Stimulated activated CD4-positive, alpha-beta T cell treated with anti-CD3 and anti-CD28 coated beads, TNF-alpha, amount 100 ng/mL, for 1 hour (primary cell): ENCODE measurements around the gene ZNF398.

Experiments used
- DNase-seq, 3 donors: peaks; one replicate each; pipeline ENCODE4 v3.0.0-alpha.2; 2020; ENCODE audit warnings: low read depth in 3 of 3, low spot score in 1 of 3

ZNF398 gene

DNA sequence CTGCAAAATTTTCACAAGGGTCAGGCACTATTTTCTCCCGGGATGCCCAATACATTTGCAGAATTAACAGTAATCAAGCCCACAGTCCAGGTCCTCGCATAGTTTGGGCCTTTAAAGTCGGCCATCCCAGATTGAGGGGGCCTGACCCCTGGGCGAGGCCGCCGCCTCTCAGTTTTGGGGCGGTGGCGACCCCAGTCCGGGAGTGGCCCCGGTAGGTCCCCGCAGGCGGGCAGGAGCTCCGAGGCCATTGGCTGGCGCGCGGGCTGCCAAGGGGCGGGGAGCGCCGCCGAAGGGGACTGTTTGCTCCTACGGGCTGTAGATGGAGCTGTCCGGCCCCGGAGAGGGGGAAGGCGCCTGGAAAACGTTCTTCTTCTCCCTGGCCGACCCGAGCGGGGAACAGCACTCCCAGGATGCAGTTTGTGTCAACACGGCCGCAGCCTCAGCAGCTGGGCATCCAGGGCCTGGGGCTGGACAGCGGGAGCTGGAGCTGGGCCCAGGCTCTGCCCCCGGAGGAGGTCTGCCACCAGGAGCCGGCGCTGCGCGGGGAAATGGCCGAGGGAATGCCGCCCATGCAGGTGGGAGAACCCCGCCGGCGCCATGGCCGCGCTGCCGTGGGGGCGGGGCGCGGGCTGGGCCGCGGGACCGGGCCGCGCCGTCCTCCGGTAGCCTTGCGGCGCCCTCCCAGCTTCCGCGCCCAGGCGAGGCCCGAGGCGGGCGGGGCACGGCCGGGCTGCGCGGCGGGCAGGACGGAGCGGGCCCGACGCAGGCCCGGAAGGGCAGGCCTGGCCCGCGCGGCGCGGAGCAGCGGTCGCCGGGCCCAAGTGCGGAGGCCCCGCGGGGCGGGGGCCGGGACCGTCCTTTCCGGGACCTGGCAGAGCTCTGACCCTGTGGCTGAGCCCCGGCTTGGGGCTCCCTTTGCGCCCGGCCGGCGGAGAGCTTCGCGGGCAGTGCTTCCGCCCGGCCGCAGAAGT lies 48.2 kb downstream of the ZNF398 start, which contains the start of gene ZNF282:
Gene ZNF282, plus strand, starts transcription at position 367 of the 971 bp plus-strand sequence. Its CDS starts 44 bp downstream, at position 411.
- peak; percentile 23 to 60 (median 31) for DNase-seq

DNA sequence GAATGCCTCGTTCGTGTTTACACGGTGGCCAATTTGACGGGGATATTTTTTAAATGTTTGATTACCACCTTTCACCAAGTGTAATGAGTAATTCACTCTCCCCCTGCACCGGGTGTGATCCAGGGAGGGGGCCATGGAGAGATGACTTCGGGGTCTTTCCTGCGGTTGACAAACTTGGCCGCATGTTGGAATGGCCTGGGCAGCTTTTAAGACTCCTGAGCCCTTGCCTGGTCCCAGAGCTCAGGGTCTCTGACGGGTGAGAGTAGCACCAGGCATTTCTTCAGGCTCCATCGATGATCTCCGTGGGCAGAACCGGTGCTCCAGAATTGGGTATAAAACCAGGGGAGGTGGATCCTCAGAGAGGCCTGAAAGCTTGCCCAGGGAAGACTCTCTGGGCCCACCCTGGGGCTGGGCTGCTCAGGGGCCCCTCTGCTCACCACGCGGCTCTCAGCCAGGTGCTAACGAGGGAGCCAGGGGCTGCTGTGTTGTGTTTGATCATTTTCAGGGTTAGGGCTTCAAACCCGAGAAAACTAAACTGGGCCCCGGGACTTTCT lies 49.0 kb downstream of the ZNF398 start:
- no peak for DNase-seq

DNA sequence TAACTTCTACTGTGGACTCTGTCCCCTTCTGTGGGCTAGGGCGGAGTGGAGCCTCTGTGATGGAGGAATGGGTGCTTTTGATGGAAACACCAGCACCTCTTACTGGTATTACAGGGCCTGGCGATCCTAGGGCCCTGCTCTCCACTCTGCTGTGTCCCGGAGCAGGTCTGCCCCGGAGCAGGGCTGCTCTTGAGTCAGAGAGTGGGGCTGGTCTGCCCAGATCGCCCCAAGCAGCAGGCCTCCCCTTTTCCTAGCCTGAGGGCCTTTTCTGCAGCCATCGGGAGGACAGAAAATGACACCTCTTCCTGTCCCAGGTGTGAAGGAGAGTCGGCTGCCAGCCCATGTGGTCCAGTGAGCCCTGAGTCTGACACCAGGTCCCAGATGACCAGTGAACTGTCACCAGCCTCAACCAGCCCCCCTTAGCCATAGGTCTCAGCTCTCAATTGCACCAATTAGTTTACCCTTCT lies 49.5 kb downstream of the ZNF398 start:
- no peak for DNase-seq

DNA sequence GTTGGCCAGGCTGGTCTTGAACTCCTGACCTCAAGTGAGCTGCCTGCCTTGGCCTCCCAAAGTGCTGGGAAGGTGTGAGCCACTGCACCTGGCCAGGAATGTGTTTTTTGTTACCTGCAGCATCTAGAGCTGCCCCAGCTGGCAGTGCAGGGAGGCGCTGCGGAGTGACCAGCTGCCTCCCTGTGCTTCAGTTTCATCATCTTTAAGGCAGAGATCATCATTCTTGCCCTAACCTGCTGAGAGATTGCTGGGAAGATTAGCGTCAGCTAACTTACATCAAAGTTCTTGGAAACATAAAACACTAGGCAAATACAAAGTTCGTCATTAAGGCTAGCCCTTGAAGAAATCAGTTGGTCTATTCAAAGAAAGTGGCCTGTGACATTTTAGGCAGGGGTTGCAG lies 50.4 kb downstream of the ZNF398 start:
- DNase-seq, result no peak

DNA sequence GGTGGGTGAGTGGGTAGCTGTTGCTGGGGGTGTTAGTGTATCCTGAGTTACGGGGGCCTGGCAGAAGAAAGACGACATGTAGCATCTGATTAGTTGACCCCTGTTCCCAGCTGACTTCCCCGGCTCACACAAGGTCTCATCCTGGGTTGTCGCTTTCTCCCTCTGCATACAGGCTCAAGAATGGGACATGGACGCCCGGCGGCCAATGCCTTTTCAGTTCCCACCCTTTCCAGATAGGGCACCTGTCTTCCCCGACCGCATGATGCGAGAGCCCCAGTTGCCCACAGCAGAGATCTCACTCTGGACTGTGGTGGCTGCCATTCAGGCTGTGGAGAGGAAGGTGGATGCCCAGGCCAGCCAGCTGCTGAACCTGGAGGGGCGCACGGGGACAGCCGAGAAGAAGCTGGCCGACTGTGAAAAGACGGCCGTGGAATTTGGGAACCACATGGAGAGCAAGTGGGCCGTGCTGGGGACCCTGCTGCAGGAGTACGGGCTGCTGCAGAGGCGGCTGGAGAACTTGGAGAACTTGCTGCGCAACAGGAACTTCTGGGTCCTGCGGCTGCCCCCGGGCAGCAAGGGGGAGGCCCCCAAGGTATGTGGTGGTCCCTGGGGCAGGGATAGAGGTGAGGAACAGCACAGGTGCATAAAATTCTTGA lies 51.0 kb downstream of the ZNF398 start:
- no peak for DNase-seq

DNA sequence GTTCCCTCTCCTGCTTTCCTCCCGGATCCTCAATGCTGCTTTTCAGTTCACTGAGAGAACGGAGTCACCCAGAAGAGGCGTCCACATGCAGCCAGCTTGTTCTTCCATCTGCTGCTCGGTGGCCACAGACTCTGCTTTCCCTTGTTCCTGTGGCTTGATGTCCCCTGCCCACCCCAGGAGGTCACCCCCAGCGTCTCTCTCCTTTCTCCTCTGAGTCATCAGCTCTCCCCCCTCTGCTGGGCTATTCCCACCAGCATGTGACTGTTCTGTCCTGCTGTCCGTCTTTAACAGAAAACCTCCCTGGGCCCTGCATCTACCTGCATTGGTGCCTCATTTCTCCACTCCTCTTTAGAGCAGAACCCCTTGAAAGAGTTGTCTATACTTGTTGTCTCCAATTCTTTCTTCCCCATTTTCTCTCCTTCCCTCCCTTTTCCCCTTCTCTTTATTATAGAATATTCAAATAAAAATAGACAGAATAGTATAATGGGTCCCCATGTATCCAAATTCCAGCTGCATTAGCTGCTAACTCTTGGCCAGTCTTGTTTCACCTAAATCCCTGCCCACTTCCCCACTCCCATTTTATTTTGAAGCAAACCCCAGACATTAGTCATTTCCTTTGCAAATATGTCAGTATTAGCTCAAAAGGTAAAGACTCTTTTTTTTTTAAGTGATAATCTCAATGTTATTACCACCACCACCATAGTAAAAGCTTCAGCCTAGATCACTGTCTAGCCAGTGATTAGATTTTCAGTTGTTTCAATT lies 52.2 kb downstream of the ZNF398 start:
- DNase-seq, result no peak

DNA sequence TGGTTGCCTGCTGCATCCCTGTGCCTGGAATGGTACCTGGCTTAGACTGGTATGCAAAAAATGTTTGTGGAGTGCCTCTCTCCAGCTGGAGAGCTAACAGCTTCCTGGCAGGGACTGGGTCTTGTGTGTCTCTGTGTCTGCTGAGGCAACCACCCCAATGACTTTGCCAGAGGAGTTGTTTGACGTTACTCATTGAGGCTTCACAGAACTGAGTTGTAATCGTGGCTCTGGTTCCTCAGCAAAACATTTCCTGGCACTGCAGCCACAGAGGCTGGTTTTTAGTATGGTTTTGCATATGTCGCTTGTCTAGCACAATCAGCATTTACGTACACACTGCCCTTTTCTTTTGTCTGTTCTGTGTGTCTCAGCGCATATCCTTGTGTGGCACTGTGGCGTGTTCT lies 55.6 kb downstream of the ZNF398 start:
- no peak for DNase-seq

DNA sequence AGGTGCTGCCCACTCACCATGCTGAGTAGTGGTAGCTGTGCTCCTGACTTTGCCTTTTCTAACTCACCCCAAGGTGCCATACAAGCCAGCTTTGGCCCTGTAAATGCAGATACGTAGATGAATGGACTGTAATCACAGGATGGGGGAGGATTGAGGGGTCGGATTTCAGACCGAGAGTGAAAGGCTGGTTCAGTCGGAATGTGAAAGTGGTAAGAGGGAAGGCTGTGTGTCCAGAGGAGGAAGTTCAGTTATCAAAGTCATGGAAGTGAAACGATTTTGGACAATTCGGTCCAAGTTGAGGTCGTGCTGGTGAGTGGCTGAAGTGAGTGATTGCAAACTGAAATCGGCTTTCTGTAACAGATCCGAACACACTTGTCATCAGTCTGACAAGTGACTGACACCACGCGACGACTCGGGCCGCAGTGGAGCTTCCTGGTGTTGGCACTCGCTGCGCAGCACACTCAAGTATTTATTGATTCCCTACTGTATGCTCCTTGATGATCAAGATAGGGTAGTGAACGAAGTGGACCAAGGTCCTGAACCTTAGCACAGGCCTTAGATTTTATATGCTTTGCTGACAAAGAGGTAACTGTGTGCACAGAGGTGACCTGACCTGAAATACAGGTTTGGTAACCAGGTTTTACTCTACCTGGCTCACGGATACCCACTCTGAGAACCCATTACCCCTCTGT lies 58.6 kb downstream of the ZNF398 start:
- DNase-seq, result no peak

DNA sequence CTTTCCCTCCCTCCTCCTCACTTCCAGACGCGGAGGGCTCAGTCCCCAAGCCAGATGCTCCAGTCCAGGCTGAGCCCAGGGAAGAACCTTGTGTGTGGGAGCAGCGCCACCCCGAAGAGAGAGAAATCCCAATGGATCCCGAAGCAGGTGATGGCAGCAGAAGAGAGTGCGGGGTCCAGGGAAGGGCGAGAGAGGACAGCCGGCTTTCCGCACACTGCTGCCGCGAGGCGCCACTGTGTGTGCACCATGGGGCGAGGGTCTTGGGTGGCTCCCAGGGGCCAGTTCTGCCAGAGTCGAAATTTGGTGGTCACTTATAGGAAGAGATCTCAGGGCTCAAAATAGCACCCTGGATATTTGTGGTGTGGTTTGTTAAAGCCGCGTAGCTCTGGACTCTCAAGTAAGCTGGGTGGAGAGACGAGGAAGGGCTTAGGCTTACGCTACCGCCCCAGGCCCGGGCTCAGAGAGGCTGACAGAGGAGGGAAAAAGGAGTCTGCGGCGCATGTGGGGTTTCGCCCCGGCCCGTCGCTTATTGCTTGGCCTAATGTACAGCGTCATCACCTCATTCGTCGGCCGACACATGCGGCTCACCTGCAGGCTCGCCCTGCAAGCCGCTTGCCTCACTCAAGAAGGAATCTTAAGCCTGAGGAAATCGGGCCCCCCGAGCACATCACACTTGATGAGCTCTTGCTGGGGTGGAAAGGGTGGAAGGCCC lies 60.2 kb downstream of the ZNF398 start:
- DNase-seq, result no peak

DNA sequence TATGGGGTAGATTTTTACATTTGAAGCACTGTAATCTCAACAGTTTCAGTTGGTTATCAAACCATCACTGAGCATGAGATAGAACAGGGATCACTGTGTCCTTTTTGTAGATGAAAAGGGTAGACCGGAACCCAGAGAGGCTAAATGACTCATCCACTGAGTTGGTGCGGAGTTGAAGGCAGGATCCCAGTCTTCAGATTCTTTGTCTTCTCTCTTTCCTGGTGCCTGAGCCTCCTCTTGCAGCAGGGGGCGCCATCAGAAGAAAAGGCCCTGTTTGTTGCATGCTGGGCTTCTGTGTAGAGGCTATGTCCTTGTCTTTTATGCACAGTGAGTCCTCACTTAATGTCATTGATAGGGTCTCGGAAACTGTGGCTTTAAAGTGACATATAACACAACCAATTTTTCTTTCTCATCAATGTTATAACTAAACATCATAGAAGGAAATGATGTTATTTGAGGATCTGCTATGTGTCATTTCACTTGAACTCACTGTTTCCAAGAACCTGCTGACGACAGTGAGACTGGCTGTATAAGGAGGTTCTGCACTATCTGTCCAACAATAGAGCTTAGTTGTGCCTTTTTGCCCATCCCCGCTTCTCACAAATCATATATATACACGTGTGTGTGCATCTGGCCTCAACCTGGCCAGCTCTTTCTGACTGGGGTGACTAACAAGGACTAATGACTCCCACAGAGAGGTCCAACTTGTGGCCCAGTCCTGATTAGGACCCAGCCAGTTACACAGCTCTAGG lies 62.4 kb downstream of the ZNF398 start:
- DNase-seq, result peak in 2 of 3 donors; percentile 25 to 67

DNA sequence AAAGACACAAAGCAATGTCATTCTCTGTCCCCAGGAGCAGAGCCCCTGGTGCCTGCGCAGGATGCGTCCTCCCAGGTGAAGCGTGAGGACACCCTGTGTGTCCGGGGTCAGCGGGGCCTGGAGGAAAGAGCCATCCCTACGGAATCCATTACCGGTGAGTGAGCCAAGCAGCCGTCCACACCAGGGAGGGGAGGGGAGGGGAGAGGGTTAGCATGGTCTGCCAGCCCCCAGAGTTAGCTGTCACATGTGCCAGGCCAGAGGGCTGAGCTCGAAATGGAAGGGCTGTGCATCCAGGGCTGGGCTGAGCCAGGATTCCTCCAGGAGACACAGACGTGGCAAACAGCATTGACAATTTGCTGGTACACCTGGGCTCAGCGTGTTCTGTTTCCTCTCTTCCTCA lies 63.3 kb downstream of the ZNF398 start:
- no peak for DNase-seq

DNA sequence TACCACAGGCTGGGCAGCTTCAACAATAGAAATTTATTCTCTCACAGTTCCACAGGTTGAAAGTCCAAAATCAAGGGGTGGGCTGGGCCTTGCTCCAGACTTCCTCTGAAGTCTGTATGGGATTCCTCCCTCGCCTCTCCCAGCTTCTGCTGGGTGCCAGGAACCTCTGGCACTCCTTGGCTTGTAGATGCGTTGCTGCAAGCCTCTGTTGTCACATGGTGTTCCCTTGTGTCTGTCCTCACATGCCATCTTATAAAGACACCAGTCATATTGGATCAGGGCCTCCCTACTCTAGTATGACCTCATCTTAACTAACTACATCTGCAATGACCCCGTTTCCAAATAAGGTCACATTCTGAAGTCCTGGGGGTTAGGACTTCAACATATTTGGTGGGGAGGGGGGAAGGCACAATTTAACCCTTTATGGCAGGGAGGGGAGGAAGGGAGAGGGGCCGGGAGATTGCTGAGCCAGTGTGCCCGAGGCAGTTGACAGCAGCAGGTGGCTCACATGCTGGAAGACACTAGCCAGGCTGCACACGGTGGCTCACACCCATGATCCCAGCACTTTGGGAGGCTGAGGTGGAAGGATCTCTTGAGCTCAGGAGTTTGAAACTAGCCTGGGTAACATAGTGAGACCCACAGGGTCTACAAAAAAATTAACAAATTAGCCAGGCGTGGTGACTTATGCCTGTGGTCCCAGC lies 66.9 kb downstream of the ZNF398 start:
- DNase-seq, result no peak

DNA sequence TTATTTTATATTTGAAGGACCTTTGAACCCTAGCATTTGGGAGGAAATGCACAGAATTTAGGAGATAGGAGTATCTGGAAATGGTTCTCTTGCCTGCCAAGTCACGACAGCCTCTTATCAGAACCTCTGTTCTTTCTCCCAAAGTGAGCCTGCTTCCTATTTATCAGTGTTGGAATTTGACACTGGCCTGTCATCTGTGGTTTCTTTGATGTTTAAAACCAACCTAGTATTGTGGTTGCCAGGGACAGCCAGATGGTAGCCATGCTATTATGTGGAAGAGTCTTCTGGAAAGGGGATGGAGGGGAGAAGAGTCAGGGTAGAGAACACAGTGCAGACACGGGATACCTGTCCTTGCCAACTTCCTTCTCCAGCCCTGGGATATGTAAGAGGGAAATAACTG lies 69.1 kb downstream of the ZNF398 start:
- no peak for DNase-seq

DNA sequence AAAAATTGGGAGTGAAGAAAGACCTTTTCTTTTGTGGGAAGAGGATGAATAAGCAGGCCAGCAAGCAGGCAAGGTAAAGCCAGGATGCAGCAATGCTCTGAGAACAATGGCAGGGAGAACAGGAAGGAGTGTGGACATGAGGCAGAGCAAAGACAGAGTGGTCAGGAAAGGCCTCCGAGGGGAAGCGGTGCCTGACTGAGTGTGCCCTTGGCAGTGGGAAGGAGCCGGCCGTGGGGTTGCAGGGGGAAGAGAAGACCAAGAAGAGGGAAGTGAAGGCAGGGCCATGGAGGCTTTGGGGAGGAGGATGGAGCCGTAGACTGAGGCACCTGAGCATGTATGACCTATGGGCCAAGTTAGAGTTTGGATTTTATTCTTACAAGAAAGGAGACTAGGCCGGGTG lies 70.3 kb downstream of the ZNF398 start:
- DNase-seq, result no peak

DNA sequence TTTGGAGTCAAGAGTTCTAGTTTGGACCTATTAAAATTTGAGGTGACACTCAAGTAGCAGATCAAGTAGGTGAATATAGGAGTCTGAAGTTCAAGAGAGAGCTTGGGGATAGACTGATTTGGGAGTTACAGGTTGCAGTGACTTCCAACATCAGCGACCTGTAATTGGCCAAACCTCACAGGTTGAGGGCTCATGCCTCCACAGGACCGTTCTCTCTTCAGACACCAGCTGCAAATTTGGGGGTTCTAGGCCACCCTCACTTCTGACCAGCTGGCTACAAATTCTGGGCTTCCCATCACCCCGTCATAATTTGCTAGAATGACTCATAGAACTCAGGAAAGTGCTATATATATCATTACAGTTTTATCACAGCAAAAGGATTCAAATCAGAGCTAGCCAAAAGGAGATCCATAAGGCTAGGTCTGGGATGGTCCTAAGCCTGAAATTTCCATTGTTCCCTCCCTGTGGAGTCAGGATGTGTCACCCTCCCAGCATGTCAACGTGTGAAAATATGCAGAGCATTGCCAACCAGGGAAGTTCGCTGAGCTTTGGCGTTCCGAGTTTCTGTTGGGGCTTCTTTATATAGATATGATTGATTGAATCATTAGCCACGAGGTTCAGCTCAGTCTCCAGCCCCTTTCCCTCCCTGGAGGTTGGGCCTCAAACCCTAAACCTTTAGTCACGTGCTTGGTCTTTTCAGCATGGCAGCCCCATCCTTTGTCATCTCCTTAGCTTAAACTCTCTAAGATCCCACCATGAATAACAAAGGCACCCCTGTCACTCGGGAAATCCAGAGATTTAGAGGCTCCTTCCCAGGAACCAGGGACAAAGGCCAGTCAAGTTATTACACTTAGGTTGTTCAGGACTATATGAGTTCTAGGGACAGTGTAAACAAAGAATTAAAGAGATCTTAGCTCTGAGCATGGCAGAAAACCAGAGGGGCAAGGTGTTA lies 71.5 kb downstream of the ZNF398 start:
- DNase-seq, result no peak

DNA sequence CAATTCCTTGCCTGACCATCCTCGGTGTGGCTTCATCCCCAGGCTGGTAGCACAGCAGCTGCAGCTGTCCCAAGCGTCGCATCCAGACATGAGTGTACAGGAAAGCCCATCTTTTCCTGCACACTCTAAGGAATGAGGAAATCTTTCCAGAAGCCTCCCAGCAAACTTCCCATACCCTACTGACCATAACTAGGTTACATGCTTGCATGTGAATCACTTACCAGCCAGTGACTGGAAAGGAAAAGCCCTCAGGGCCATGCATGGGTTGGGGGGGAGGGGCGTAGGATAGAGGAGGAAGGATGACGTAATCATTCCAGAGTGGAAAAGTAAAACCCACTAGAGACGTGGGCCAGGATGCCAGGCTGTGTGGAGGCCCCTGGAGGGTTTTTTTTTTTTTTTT lies 73.3 kb downstream of the ZNF398 start:
- no peak for DNase-seq

DNA sequence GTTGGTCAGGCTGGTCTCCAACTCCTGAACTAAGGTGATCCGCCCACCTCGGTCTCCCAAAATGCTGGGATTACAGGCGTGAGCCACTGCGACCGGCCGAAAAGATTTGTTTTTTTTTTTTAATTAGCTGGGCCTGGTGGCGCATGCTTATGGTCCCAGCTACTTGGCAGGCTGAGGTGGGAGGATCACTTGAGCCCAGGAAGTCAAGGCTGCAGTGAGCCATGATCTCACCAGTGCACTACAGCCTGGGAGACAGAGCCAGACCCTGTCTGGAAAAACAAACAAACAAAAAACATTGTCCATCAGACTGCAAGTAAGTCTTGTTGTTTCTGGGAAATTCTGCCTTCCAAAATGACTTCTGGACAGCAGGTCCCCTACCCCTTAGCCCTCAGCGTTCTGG lies 75.9 kb downstream of the ZNF398 start:
- DNase-seq, result no peak
